GM12872 (cell line): Measurements from ENCODE around the gene C2CD2.

Source experiments
- TF ChIP-seq, protein P1 (sequence below): IDR thresholded peaks from 3 replicates; pipeline ENCODE4 v1.5.1; 2011; ENCODE audit warnings: low read depth, mild to moderate bottlenecking, low read length, moderate library complexity; ENCODE audit not compliant: insufficient read depth

C2CD2 gene

GRCh38 chr21:41973861-41974751 is 20.3 kb upstream of the C2CD2 start:
- TF ChIP-seq, protein P1, sequence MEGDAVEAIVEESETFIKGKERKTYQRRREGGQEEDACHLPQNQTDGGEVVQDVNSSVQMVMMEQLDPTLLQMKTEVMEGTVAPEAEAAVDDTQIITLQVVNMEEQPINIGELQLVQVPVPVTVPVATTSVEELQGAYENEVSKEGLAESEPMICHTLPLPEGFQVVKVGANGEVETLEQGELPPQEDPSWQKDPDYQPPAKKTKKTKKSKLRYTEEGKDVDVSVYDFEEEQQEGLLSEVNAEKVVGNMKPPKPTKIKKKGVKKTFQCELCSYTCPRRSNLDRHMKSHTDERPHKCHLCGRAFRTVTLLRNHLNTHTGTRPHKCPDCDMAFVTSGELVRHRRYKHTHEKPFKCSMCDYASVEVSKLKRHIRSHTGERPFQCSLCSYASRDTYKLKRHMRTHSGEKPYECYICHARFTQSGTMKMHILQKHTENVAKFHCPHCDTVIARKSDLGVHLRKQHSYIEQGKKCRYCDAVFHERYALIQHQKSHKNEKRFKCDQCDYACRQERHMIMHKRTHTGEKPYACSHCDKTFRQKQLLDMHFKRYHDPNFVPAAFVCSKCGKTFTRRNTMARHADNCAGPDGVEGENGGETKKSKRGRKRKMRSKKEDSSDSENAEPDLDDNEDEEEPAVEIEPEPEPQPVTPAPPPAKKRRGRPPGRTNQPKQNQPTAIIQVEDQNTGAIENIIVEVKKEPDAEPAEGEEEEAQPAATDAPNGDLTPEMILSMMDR = peak; percentile 31; the same call in 1 of the 3 replicates

GRCh38 chr21:41973427-41973831 is 19.6 kb upstream of the C2CD2 start:
- TF ChIP-seq, protein P1 = no peak

GRCh38 chr21:41972511-41973205 is 18.8 kb upstream of the C2CD2 start:
- TF ChIP-seq, protein P1 = no peak

DNA sequence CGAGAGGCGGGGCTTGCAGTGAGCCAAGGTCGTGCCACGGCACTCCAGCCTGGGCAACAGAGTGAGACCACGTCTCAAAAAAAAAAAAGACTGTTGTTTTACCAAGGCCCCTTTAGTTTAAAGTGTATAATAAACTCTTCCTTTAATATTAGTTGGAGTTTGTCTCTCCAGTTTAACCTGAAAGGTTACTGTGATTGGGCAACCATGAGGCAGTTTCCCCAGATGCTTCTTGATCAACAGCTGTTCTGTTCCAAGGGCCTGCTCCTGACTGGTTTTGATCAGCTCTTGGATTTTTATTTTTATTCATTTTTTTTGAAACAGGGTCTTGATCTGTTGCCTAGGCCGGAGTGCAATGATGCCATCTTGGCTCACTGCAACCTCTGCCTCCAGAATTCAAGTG is 18.1 kb upstream of the C2CD2 start:
- TF ChIP-seq, protein P1 = no peak

- TF ChIP-seq, protein P1 = no peak
These were observed 17.2 kb upstream of the C2CD2 start for GRCh38 chr21:41970751-41971653.

- TF ChIP-seq, protein P1 = no peak
These were observed 16.2 kb upstream of the C2CD2 start for GRCh38 chr21:41970106-41970391.

DNA sequence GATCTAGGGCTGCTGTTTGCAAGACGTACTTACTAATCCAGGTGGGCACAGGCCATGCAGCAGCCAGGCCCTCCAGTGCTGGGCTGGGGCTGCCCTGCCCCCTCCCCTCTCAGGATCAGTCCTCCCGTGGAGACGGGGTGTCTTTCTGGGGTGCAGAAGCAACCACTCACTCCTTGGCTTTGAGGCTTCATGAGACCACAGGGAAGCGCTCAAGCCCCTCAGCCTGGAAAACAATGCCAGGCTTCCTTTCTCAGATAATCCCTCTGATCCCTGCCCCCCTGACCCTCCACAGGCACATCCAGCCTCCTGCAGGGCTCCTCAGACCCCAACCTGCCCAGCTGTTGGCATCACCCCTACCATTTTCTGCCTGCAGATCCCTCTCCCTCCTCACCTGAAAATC is 13.9 kb upstream of the C2CD2 start:
- TF ChIP-seq, protein P1 = no peak
